ENCODE data around the gene DNAH17.

The DNAH17 gene

DNA sequence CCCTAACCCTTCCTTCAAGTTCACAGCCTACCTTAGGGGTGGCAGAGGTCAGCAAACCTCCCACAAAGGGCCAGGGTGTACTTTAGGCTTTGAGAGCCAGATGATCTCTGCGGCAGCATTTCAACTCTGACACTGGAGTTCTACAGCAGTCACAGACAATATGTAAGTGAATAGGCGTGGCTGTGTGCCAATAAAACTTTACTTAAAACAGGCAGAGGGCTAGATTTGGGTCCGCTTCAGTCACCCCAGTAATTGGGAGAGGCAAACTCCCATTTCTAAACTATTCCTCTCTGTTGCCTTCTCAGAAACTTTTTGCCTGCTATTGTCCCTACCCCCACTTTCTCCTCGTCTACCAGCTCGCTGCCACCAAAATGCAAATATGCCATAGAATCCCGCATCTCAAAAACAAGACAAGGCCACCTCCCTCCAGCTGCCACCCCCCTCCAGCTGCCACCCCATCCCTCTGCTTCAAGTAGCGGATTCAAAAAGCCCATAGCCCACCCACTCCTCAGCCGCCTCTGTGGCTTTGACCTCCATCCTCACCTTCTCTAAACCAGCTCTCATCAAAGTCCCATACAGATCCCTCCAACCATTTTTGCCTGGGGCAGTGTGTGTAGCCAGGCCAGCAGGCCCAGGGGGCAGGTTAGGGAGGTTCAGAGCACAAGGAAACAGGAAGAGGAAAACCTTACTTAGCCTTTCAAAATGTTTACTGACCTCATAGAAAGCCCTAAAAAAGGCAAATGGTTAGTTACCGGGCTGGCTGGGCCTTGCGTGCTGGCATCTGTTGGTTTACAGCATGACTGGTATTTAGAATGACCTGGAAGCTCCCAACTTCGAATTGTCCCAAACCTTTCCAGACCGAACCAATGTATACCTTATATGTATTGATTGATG lies 19.9 kb upstream of the DNAH17 start:
- TF ChIP-seq, protein P1, sequence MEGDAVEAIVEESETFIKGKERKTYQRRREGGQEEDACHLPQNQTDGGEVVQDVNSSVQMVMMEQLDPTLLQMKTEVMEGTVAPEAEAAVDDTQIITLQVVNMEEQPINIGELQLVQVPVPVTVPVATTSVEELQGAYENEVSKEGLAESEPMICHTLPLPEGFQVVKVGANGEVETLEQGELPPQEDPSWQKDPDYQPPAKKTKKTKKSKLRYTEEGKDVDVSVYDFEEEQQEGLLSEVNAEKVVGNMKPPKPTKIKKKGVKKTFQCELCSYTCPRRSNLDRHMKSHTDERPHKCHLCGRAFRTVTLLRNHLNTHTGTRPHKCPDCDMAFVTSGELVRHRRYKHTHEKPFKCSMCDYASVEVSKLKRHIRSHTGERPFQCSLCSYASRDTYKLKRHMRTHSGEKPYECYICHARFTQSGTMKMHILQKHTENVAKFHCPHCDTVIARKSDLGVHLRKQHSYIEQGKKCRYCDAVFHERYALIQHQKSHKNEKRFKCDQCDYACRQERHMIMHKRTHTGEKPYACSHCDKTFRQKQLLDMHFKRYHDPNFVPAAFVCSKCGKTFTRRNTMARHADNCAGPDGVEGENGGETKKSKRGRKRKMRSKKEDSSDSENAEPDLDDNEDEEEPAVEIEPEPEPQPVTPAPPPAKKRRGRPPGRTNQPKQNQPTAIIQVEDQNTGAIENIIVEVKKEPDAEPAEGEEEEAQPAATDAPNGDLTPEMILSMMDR (IDR thresholded peaks at IDR 0.05), result no peak
- no peak for DNase-seq (ENCODE audit: low spot score)
- Histone ChIP-seq H3K4me3 (no peak overlapping the region), H3K27ac (no peak overlapping the region)

DNA sequence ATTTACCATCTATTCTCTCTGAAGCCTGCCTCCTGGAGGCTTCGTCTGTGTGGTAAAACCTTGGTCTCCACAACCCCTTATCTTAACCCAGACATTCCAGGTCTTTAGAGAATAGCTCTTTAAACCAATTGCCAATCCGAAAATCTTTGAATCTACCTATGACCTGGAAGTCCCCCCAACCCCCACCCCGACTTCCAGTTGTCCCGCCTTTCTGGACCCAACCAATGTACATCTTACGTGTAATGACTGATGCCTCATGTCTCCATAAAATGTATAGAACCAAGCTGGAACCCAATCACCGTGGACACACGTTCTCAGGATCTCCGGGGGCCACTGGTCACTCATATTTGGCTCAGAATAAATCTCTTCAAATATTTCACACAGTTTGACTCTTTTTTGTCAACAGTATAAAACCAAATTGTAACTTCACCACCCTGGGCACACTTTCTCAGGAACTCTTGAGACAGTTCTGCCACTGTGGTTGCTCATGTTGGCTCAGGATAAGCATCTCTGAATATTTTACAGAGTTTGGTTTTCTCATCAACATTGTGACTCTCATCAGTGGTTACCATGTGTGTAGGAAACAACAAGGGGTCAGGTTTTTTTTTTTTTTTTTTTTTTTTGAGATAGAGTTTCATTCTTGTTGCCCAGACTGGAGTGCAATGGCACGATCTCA lies 18.1 kb upstream of the DNAH17 start:
- DNase-seq (ENCODE audit: low spot score), result no peak
- TF ChIP-seq, protein P1 (IDR thresholded peaks at IDR 0.05), result no peak
- Histone ChIP-seq H3K27ac (no peak overlapping the region), H3K4me3 (no peak overlapping the region)

DNA sequence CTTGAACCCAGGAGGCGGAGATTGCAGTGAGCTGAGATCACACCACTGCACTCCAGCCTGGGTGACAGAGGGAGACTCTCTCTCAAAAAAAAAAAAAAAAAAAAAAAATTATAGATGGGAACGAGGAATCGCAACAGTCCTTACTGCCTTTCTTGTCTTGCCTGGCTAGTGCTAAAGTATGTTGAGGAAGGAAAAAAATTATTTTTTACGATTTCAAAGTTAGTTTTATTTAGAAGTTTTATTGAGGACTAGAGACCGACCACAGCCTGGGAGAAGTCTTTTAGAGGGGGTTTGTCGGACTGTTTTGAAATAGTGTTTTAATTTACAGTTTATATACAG lies 15.8 kb upstream of the DNAH17 start:
- TF ChIP-seq, protein P1 (IDR thresholded peaks at IDR 0.05), result no peak
- Histone ChIP-seq H3K4me3 (no peak overlapping the region), H3K27ac (peak overlapping the region in 1 of 2 donors; percentile 74)
- no peak for DNase-seq (ENCODE audit: low spot score)

DNA sequence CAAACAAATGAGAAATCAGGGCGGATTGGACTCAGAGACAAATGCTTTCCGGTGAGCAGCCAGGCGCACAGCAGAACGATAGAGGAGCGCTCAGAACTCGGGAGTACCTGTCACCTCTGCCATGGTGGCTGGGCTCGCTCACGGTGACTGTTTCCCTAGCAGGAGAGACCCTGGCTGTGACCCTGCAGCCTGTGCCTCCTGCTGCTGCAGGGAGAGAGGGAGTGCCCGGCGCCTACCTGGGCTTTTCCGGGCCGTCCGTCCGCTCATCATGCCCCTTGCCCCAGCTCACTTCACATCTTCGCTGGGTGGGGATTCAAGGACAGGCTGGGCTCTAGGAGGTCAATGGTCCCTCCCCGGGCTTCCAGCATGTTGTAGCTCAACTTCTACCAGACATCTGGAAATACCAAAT lies 14.1 kb upstream of the DNAH17 start:
- TF ChIP-seq, protein P1 (IDR thresholded peaks at IDR 0.05), result no peak
- no peak for DNase-seq (ENCODE audit: low spot score)
- H3K4me3 ChIP-seq, result no peak overlapping the region
- H3K27ac ChIP-seq, result no peak overlapping the region

DNA sequence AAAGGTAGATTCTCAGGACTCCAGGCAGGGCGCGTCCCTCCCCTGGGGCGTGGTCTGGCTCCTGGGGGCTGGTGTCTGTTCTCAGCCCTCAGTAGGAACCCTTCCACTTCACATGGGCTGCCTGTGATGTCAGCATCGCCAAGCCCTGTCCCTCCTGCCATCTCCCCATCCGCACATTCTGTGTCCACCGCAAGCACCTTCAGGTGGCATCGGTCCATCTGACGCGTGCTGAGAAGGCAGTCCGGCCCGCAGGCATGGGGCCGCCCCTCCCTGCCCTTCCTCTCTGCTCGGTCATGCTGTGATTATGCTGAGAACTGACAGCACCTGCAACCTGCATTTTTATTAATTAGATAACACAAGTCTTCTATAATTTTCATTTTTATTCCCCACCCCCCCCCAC lies 12.7 kb upstream of the DNAH17 start:
- TF ChIP-seq, protein P1 (IDR thresholded peaks at IDR 0.05), result no peak
- no peak overlapping the region for H3K27ac ChIP-seq
- H3K4me3 ChIP-seq, result no peak overlapping the region
- no peak for DNase-seq (ENCODE audit: low spot score)

DNA sequence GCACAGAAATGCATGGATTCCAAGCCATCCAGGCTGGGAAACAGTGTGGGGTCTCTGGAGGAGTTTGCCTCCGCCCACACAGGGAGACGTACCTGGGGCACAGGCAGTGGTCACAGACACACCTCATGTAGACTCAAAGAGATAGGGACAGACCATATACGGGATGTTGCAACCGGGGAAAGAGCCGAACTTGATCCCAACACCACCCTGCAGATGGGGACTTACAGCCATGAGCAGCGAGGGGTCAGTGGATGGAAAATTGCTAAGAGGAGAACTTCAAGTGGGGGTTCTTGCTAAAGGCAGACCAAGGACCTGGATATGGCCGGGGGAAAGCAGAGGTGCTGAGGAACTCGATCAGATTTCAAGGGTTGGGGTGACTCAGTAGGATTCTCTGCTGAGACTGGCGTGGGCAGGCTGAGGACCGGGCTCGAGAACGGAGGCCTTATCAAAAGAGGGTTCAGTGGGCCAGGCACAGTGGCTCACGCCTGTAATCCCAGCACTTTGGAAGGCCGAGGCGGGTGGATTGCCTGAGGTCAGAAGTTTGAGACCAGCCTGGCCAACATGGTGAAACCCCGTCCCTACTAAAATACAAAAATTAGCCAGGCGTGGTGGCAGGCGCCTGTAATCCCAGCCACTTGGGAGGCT lies 12.0 kb upstream of the DNAH17 start:
- H3K27ac ChIP-seq, result no peak overlapping the region
- TF ChIP-seq, protein P1 (IDR thresholded peaks at IDR 0.05), result no peak
- no peak for DNase-seq (ENCODE audit: low spot score)
- H3K4me3 ChIP-seq, result no peak overlapping the region
